H9 (cell line): ENCODE data around the gene RIT2. TPM values are rescaled to one million over a fixed set of nuclear protein-coding genes. Genes with fewer than 3 reads are reported as not detected.

Source experiments
- DNase-seq: peaks from one replicate; pipeline ENCODE4 v3.0.0-alpha.2; 2017
- H2AFZ ChIP-seq: one replicate; pipeline ENCODE4 v1.6.1; 2013; ENCODE audit warnings: mild to moderate bottlenecking, low read length, control low read depth, moderate library complexity
- H2AK5ac ChIP-seq: 2 replicates; pipeline ENCODE4 v1.6.1; 2013; ENCODE audit warnings: low read length, control low read depth, mixed read lengths; ENCODE audit not compliant: insufficient read length
- H2BK120ac ChIP-seq: one replicate; pipeline ENCODE4 v1.6.1; 2013; ENCODE audit warnings: low read depth, mild to moderate bottlenecking, low read length, control low read depth, inconsistent platforms; ENCODE audit not compliant: poor library complexity, severe bottlenecking
- H2BK12ac ChIP-seq: 2 replicates; pipeline ENCODE4 v1.6.1; 2013; ENCODE audit warnings: low read length, control low read depth, mixed read lengths, low read depth; ENCODE audit not compliant: insufficient read length
- H2BK15ac ChIP-seq: 2 replicates; pipeline ENCODE4 v1.6.1; 2013; ENCODE audit warnings: low read depth, low read length, control low read depth
- H2BK20ac ChIP-seq: one replicate; pipeline ENCODE4 v1.6.1; 2013; ENCODE audit warnings: low read depth, mild to moderate bottlenecking, low read length, control low read depth, inconsistent platforms; ENCODE audit not compliant: poor library complexity, severe bottlenecking
- H2BK5ac ChIP-seq: 2 replicates; pipeline ENCODE4 v1.6.1; 2013; ENCODE audit warnings: low read length, control low read depth, mixed read lengths; ENCODE audit not compliant: insufficient read length
- H3K14ac ChIP-seq: 2 replicates; pipeline ENCODE4 v1.6.1; 2013; ENCODE audit warnings: low read length, control low read depth; ENCODE audit not compliant: insufficient read depth
- H3K18ac ChIP-seq: 2 replicates; pipeline ENCODE4 v1.6.1; 2013; ENCODE audit warnings: low read depth, mild to moderate bottlenecking, mixed read lengths, low read length, control low read depth; ENCODE audit not compliant: insufficient read length
- H3K23ac ChIP-seq: 2 replicates; pipeline ENCODE4 v1.6.1; 2013; ENCODE audit warnings: low read length, control low read depth, mixed read lengths, low read depth; ENCODE audit not compliant: insufficient read length
- H3K23me2 ChIP-seq: 2 replicates; pipeline ENCODE4 v1.6.1; 2013; ENCODE audit warnings: low read depth, mild to moderate bottlenecking, mixed read lengths, low read length, control low read depth; ENCODE audit not compliant: insufficient read length, poor library complexity, severe bottlenecking
- H3K27ac ChIP-seq: 2 replicates; pipeline ENCODE4 v1.5.1; 2013; ENCODE audit warnings: low read length, control low read depth, mixed read lengths, low read depth; ENCODE audit not compliant: insufficient read length
- H3K27me3 ChIP-seq: 2 replicates; pipeline ENCODE4 v1.6.1; 2013; ENCODE audit warnings: low read length, control low read depth, inconsistent platforms; ENCODE audit not compliant: insufficient read depth
- H3K4ac ChIP-seq: 2 replicates; pipeline ENCODE4 v1.6.1; 2013; ENCODE audit warnings: low read depth, mild to moderate bottlenecking, control low read depth, inconsistent platforms, low read length, moderate library complexity
- H3K4me1 ChIP-seq: 2 replicates; pipeline ENCODE4 v1.6.1; 2013; ENCODE audit warnings: low read length, control low read depth, inconsistent platforms; ENCODE audit not compliant: insufficient read depth
- H3K4me2 ChIP-seq: 2 replicates; pipeline ENCODE4 v1.6.1; 2013; ENCODE audit warnings: low read length, control low read depth, mixed read lengths; ENCODE audit not compliant: insufficient read length, insufficient read depth
- H3K56ac ChIP-seq: 2 replicates; pipeline ENCODE4 v1.6.1; 2013; ENCODE audit warnings: low read depth, mild to moderate bottlenecking, mixed read lengths, low read length, control low read depth; ENCODE audit not compliant: insufficient read length
- H3K79me1 ChIP-seq: 2 replicates; pipeline ENCODE4 v1.6.1; 2013; ENCODE audit warnings: low read depth, mild to moderate bottlenecking, moderate library complexity, low read length, control low read depth, inconsistent platforms; ENCODE audit not compliant: insufficient read depth, poor library complexity, severe bottlenecking
- H3K79me2 ChIP-seq: 2 replicates; pipeline ENCODE4 v1.6.1; 2013; ENCODE audit warnings: low read length, control low read depth, inconsistent platforms; ENCODE audit not compliant: insufficient read depth
- H3K9ac ChIP-seq: 2 replicates; pipeline ENCODE4 v1.6.1; 2013; ENCODE audit warnings: low read length, control low read depth, mixed read lengths; ENCODE audit not compliant: insufficient read length; ENCODE audit errors: extremely low read depth
- H3K9me3 ChIP-seq: one replicate; pipeline ENCODE4 v1.6.1; 2013; ENCODE audit warnings: low read depth, low read length, inconsistent platforms; ENCODE audit not compliant: control insufficient read depth
- H3T11ph ChIP-seq: one replicate; pipeline ENCODE4 v1.6.1; 2013; ENCODE audit warnings: mild to moderate bottlenecking, low read length, control low read depth, inconsistent platforms
- H4K20me1 ChIP-seq: one replicate; pipeline ENCODE4 v1.6.1; 2013; ENCODE audit not compliant: control insufficient read depth, insufficient read length, insufficient read depth
- H4K5ac ChIP-seq: 2 replicates; pipeline ENCODE4 v1.6.1; 2013; ENCODE audit warnings: low read depth, mild to moderate bottlenecking, mixed read lengths, low read length, control low read depth; ENCODE audit not compliant: insufficient read length
- H4K8ac ChIP-seq: replicated peaks from 2 replicates; pipeline ENCODE4 v1.6.1; 2013; ENCODE audit warnings: low read length, control low read depth, mixed read lengths, low read depth; ENCODE audit not compliant: insufficient read length
- H4K91ac ChIP-seq: 2 replicates; pipeline ENCODE4 v1.6.1; 2013; ENCODE audit warnings: low read depth, mild to moderate bottlenecking, moderate library complexity, mixed read lengths, low read length, control low read depth; ENCODE audit not compliant: insufficient read length
- H3K27ac Mint-ChIP-seq, 3 experiments: 2 replicates in 2 of 3; 3 replicates in 1 of 3; pipeline ENCODE4 v1.8.0; 2020 to 2021; ENCODE audit warnings: mixed read lengths in 3 of 3, mild to moderate bottlenecking in 1 of 3, moderate library complexity in 1 of 3
- H3K27me3 Mint-ChIP-seq: 2 replicates; pipeline ENCODE4 v1.8.0; 2021; ENCODE audit warnings: low read depth, mild to moderate bottlenecking, moderate library complexity, mixed read lengths
- H3K36me3 Mint-ChIP-seq, 3 experiments: 2 replicates in 2 of 3; 3 replicates in 1 of 3; pipeline ENCODE4 v1.8.0; 2020 to 2021; ENCODE audit warnings: low read depth in 3 of 3, mixed read lengths in 3 of 3; ENCODE audit not compliant: insufficient read depth in 1 of 3
- H3K4me1 Mint-ChIP-seq, 2 experiments: 2 replicates each; pipeline ENCODE4 v1.8.0; 2020; ENCODE audit warnings: mixed read lengths in 2 of 2
- H3K4me3 Mint-ChIP-seq, 2 experiments: 2 replicates in 1 of 2; 3 replicates in 1 of 2; pipeline ENCODE4 v1.8.0; 2020 to 2021; ENCODE audit warnings: mild to moderate bottlenecking in 2 of 2, mixed read lengths in 2 of 2, moderate library complexity in 1 of 2
- H3K9me3 Mint-ChIP-seq, 2 experiments: 2 replicates in 1 of 2; 3 replicates in 1 of 2; pipeline ENCODE4 v1.8.0; 2020; ENCODE audit warnings: mild to moderate bottlenecking in 2 of 2, mixed read lengths in 2 of 2, moderate library complexity in 1 of 2
- WGBS: extraction: QIAGEN DNeasy Blood & Tissue Kit; methylation state at CpG from one replicate; pipeline ENCODE4 v1.1.7; 2013; ENCODE audit warnings: missing lambda C conversion rate, low lambda C conversion rate, mixed read lengths; ENCODE audit not compliant: insufficient read length; ENCODE audit errors: extremely low coverage; 5-methylcytosine and 5-hydroxymethylcytosine counted together
- total RNA-seq: library from RNA; stranded (reverse); gene quantifications from 2 replicates; pipeline ENCODE4 v1.2.1, GENCODE V29; 2021
- TF ChIP-seq, protein P1 (sequence below): fragments of 200-600 bp; sonication (generic); conservative IDR thresholded peaks from 3 replicates; pipeline ENCODE4 v1.8.0; 2021; ENCODE audit warnings: antibody characterized with exemption, mild to moderate bottlenecking

The RIT2 gene
- total RNA-seq, 1 experiment from 2014 or later, result 1.2 TPM

DNA sequence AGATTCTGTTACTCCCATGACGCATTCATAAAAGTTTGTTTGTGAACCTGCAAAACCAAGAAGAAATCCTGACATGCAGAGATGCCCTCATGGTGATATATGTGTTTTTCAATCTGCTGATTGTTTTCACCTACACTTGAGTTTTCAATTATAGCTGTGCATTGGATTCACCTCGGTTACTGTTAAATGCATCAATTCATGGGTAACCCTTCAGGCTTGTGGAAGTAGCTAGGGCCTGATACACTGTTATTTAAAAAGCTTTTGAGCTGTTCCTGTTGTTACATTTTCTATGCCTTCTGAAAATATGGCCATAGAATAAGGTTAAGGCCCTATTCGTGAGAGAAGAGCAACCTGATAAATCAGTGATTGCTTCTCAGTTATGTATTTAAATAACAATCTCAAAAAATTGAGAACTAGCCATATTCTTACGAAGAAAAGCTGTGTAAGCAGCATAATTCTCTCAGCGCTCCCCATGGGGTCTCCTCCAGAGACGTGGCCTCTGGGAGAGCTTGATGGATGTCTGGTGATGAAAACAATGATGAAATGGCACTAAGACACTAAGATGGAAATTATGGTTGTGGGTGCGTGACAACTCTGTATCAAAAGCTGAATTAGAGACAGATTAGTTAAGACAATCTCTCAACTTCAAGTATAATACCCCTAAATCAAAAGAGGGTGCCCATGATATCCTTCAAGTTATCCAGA, 60.5 kb downstream of the RIT2 start:
- no peaks in the 10 kb centered on the region for H3K9me3 Mint-ChIP-seq
- Histone ChIP-seq H2BK12ac (no peak overlapping the region), H2BK15ac (no peak overlapping the region), H3K4me1 (no peaks in the 10 kb centered on the region), H3K79me1 (no peaks in the 10 kb centered on the region), H3K4me2 (no peak overlapping the region), H4K5ac (no peak overlapping the region), H3K14ac (no peak overlapping the region), H2BK20ac (no peak overlapping the region), H3K79me2 (no peaks in the 10 kb centered on the region), H3K9ac (no peak overlapping the region), H3K4ac (no peak overlapping the region), H2AK5ac (no peak overlapping the region), H3K56ac (no peak overlapping the region), H2BK5ac (no peak overlapping the region), H3K23ac (no peak overlapping the region), H4K8ac (no peak overlapping the region), H3K9me3 (no peaks in the 10 kb centered on the region), H3K23me2 (no peaks in the 10 kb centered on the region), H2BK120ac (no peak overlapping the region), H2AFZ (no peak overlapping the region), H3K18ac (no peak overlapping the region), H3K27ac (no peak overlapping the region), H4K20me1 (no peaks in the 10 kb centered on the region), H3K27me3 (no peaks in the 10 kb centered on the region; the same call in 1 of the 2 replicates), H4K91ac (no peak overlapping the region), H3T11ph (no peak overlapping the region)
- TF ChIP-seq, protein P1, sequence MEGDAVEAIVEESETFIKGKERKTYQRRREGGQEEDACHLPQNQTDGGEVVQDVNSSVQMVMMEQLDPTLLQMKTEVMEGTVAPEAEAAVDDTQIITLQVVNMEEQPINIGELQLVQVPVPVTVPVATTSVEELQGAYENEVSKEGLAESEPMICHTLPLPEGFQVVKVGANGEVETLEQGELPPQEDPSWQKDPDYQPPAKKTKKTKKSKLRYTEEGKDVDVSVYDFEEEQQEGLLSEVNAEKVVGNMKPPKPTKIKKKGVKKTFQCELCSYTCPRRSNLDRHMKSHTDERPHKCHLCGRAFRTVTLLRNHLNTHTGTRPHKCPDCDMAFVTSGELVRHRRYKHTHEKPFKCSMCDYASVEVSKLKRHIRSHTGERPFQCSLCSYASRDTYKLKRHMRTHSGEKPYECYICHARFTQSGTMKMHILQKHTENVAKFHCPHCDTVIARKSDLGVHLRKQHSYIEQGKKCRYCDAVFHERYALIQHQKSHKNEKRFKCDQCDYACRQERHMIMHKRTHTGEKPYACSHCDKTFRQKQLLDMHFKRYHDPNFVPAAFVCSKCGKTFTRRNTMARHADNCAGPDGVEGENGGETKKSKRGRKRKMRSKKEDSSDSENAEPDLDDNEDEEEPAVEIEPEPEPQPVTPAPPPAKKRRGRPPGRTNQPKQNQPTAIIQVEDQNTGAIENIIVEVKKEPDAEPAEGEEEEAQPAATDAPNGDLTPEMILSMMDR, result no peak
- WGBS, result no CpG with 5 or more reads among the region's 7 CpGs
- H3K36me3 Mint-ChIP-seq, result no peaks in the 10 kb centered on the region
- H3K27ac Mint-ChIP-seq, result no peak overlapping the region
- DNase-seq, result no peak
- no peaks in the 10 kb centered on the region; a peak in 1 of 4 replicates for H3K4me1 Mint-ChIP-seq
- no peaks in the 10 kb centered on the region for H3K27me3 Mint-ChIP-seq
- no peak overlapping the region for H3K4me3 Mint-ChIP-seq
